ENCODE data around the gene BCAS4.
"Not testable (repeated sequence)": the region's sequence is repeated elsewhere in the genome, so short reads cannot be mapped to it uniquely, and the experiment has no call there.

Gene BCAS4

DNA sequence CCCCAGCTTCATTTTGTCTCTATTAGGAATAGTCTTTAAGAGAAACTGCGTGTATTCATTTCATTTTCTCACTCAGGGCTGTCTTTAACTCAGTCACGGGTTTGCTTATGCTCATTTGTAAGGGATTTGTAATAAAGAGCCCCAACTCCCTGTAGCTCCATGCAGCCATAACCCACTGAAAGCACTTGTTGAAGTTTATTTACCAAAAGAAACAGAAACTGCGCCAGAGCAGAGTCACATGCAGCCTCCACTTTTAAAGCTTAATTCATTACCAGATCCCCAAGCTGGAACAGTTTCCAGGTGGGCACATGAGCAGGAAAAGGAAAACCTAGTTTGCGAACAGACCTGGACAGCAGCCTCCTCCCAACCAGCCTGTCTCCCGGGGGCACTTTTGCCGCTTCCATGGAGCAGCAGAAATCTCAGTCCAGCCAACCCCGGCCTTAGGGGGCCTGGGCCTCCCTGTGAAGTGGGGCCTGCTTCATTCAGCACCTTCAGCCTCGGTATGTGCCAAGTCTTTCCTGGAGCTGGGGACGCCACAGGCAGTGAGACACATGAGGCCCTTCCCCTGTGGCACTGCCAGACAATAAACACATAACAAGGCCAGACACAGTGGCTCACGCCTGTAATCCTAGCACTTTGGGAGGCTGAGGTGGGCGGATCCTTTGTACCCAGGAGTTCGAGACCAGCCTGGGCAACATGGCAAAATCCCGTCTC, 4.5 kb downstream of the BCAS4 start:
- no peak for DNase-seq

DNA sequence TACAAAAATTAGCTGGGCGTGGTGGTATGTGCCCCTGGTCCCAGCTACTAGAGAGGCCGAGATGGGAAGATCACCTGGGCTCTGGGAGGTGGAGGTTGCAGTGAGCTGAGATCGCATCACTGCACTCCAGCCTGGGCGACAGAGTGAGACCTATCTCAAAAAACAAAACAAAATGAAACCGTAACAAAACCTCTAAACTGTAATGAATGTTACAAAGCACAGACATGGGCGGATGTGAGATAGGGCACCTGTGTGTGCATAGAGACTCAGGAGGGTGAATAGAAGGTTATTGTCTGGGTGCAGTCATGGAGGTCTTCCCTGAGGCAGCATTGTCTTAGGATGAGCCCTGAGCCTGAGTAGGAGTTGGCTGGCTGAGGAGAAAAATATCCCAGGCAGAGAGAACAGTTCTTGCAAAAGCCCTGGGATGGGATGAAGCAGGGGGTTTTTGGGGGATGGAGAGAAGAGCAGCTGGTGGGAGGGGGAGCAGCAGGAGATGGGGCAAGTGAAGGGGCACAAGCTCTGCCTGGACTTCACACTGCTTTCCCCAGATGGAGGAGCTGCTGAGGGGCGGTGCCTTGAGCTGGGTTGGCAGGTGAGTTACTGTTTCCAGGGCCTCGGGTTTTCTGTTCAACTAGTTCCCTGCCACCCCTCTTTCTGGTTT, 5.2 kb downstream of the BCAS4 start:
- no peak for DNase-seq

DNA sequence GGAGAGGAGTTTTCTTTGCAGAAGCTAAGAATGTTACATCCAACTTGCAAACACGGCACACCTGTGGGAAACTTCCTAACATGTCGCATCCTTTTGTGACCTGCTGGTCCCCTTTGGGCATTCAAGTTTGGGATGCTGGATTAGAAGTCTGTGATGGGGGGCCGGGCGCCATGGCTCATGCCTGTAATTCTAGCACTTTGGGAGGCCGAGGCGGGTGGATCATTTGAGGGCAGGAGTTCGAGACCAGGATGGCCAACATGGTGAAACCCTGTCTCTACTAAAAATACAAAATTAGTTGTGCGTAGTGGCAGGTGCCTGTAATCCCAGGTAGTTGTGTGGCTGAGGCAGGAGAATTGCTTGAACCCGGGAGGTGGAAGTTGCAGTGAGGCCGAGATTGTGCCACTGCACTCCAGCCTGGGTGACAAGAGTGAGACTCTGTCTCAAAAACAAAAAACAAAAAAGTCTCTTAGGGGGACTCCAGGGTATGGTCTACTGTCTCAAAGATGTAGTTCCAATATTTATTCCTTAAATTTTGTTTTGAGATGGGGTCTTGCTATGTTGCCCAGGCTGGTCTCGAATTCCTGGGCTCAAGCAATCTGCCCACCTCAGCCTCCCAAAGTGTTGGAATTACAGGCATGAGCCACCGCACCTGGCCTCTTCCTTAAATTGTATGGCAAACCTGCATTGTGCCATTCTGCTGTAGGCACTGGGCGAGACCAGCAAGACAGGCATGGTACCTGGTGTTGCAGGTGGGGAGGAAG, 6.3 kb downstream of the BCAS4 start:
- DNase-seq: not testable (repeated sequence)

DNA sequence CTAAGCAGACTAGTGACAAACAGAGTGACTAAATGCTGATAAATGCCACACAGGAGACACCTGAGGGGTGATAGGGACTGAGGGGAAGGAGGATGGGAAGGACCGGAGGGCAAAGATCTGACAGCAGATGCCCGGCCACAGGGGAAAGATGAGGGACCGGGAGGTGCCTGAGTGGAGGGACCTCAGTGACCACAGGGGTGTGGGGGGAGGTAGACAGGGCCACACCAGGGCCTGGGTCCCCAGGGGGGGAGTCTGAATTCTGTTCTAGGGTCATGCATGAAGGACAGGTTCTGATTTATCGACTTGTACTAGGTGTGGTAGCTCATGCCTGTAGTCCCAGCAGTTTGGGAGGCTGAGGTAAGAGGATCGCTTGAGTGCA, 6.9 kb downstream of the BCAS4 start:
- DNase-seq: no peak

DNA sequence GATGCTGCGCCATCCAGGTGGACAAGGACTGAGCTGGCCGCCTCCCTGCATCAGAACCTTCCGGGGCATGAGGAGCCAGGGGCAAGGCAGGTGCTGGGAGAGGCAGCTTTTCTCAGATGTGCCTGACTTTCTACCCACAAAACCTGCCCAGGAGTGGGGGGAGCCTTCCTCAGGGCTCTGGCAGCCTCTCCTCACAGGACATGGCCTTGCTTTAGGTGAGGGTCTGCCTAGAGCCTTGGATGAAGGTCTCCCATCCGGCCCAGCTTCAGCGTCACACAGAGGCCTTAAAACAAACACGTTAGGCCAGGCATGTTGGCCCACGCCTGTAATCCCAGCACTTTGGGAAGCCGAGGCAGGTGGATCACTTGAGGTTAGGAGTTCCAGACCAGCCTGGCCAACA, 7.4 kb downstream of the BCAS4 start:
- DNase-seq: no peak

DNA sequence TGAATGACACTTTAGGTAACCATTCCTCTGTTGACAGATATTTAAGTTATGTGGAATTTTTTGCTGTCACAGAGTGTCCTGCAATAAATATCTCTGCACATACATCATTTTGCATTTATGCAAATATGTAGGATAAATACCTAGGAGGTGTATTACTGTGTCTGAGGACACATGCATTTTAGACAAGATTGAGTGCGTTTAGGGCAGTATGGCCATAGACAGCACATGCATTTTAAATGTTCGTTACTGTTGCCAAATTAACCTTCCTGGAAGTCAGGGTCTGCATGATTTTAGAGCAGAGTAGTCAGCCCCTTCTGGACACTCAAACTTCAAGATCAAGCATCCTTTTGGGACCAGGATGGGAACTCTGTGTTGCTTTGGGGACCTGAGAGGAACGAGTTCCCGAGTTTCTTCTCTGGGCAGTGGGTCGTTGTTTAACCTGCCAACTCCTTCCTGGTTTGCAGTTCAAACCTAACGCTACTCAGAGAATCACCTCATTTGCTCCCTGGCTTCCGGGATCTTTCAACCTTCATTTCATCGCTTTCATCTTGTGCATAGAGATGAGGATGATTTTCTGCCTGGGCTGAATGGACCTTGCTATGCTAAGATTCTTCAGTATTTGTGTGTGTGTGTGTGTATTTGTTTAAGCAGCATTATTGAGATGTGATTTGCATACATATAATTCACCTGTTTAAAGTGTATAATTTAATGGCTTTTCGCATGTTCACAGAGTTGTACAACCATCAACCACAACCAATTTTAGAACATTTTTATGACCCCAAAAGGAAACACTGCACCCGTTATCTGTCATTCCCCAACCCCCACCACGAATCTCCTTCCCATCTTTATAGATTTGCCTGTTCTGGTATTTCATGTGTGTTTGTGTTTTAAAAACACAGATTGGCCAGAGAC, 9.8 kb downstream of the BCAS4 start:
- no peak for DNase-seq

DNA sequence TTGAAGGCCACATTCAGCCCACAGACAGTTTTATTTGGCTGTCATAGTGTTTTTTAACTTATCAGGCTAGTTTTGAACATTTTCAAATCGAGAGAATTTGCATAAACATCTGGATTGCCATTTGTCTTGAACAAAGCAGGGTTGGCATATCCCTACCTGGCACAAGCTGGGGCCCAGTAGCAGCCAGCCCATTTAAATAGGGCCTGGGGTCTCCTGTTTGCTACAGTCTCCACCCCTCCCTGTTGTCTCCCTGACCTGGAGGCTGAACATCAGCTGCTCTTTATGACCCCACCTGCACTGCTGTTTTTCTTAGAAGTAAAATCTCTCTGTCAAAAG, 10.5 kb downstream of the BCAS4 start:
- DNase-seq: no peak

DNA sequence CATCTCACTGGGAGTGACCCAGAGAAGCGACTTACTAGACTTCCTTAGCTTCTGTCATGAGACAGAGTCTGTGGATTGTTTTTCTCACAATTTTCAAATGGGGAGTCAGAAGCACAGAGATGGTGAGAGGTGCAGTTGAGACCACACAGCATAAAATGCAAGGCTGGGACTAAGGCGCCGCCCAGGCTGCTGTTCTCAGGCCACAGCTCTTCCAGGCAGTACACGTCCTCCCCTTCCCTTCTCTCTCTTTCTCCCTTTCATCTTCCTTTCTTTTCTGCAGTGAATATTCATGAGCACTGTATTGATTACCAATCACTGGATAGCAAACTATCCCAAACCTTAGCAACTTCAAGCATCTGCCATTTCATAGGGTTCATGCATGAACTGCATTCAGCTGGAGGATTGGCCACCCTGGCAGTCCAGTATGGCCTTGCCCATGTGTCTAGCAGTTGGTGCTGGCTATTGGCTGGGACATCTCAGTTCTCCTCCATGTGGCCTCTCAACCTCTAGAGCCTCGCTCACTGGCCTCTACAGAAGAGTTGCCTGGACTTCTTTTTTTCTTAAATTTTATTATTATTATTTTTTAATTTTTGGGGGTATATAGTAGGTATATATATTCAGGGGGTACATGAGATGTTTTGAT, 11.4 kb downstream of the BCAS4 start:
- DNase-seq: no peak

DNA sequence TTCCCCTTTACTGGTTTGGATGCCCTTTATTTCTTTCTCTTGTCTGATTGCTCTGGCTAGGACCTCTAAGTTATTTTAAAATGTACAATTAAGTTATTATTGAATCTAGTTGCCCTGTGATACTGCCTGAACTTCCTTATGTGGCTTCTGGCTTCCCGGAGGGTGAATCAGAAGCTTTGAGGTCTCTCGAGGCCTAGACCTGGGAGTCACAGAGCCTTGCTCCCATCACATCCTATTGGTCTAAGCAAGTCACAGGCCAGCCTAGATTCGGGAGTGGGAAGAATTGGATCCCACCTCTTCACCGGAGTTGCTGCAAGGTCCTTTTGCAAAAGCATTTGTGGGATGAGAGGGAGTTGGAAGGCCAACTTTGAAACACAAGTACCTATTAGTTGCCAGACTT, 15.2 kb downstream of the BCAS4 start:
- no peak for DNase-seq

DNA sequence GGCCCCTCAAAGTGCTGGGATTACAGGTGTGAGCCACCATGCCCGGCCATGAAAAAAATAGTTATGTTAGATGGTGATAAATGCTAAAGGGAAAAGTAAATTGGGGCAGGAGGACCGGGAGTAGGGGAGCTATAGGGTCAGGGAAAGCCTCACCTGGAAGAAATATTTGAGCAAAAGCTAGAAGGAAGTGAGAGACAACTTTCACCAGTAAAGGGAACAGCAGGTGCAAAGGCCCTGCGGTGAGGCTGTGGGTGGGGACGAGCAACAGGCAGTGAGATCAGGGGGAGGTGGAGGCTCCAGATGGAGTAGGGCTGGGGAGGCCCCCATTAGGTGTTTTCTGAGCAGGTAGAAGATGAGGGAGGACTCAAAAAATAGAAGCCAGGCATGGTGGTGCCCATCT, 16.0 kb downstream of the BCAS4 start:
- DNase-seq: no peak

DNA sequence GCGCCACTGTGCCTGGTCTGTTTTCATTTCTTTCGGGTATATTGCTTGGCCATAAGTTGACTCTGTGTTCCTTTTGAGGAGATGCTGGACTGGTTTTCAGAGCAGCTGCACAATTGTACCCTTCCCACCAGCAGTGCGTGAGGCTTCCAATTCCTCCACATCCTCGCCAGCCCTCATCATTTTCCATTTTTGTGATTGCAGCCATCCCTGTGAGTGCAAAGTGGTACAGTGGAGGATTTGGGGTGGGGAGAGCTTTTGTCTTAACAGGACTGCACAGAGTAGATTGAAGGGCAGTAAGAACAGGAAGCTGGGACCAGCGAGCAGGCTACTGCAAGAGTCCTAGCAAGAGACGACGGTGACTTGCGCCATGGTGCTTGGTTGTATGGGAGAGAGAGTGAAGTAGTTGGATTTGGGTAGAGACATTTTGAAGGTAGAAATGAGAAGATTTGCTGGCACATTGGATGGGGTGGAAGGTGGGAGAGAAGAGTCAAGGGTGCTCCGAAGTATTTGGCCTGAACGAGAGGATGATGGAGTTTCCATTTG, 18.3 kb downstream of the BCAS4 start:
- no peak for DNase-seq

DNA sequence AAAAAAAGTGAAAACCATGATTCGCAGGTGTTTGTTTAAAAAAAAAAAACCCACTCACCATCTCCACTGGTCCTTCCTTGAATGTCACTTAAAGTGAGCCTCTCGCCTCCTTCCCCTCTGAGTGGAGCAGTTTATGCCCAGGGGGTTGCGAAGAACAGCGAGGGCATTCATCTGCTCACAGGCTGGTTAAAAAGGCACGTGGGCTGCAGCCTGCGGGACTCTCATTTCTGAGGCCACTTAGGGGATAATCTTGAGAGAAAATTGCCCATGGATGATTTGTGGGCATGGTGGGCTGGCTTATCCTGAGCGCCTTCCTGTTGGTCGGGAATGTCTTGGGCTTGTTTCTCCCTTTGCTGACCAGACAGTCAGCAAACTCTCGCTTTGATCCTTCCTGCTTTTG, 18.9 kb downstream of the BCAS4 start:
- no peak for DNase-seq

DNA sequence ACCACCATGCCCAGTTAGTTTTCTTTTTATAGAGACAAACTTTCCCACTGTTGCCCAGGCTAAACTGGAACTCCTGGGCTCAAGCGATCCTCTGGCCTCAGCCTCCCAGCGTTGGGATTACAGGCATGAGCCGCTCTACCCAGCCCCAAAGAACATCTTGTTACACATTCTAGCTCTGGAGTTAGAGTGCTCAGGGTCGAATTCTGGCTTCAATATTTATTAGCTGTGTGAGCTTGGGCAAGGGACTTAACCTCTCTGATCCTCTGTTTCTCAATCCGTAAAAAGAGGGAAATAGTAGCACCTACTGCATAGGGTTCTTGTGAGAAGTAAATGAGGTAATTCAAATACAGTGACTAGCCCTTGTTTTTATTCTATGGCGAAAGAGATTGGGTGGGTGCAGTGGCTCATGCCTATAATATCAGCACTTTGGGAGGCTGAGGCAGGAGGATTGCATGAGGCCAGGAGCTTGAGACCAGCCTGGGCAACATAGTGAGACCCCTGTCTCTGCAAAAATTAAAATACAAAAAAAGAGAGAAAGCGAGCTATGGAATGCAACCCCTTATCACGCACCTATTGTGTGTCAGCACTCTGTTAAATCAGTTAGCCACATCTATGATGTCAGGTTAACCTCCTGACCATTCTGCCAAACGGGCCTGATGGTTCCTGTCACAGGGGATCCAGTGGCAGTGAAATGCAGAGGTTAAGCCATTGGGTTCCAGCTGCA, 19.7 kb downstream of the BCAS4 start:
- DNase-seq: no peak

DNA sequence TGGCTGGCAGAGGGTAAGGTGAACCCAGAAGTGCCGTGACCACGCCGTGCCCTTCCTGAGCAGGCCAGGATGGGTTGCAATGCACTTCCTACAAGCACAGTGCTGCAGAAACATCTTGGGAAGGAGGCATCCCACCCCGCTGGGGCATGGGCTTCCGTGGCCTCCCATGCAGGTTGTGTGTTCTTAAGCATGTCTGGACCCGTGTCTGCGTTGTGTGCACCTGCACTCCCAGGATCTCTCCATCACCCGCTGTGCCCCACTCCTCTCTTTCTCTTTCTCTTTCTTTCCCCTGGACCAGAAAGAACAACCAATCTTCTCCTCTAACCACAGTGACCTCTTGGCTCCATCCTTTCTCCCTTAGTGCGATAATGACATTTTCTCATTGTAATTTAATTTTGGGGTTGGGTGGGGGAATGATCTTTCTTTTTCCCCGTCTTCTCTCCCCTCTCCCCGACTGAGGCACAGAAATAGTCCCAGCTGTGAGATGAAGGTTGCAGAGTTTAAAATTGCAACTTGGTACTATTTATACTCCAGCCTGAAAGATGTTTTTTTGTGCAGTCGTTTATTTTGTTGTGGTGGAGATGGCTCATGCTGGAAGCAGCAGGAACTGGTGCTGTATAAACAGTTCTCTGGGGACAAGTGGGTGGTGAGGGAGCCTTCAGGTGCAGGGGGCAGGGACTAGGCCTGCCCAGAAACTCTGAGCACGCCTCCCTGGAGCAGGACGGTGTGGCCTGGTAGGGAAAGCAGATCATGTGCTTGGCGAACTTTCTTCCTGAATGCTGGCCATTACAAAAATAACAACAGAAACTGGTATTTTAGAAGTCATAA, 20.5 kb downstream of the BCAS4 start:
- DNase-seq: no peak

DNA sequence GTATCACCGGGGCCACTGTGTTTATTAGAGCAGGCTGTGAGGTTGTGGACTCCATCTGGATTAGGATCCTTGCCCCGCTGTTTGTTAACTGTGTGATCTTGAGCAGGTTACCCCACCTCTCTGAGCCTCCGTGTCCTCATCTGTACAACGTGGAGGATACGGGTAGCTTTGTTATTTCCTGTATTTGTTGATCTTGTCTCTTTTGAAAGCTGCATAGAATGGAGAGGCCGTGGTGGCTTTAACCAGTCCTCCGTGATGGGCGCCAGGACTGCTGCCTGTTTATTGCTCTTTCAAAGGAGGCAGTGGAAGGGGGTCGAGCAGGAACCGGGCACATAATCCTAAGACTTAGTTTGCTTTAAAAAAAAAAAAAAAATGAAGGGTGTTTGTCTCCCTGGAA, 22.9 kb downstream of the BCAS4 start:
- no peak for DNase-seq

DNA sequence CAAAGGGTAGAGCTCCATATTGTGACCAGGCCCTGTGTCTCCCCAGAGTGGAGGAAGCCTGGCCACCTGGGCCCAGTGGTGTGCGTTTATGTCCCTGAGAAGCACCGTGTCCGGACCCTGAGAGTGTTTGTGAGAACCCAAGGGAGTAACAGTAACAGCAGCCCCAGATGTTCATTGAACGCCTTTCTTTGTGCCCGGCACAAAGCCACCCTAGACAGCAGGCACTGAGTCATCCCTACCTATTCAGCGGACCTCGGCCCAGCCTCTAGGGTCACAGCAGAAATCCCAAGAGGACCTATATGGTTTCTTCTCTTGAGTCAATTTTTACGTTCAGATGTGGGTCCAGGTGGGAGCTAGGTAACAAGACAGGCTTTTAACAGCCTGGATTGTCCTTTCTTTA, 24.5 kb downstream of the BCAS4 start:
- DNase-seq: no peak

DNA sequence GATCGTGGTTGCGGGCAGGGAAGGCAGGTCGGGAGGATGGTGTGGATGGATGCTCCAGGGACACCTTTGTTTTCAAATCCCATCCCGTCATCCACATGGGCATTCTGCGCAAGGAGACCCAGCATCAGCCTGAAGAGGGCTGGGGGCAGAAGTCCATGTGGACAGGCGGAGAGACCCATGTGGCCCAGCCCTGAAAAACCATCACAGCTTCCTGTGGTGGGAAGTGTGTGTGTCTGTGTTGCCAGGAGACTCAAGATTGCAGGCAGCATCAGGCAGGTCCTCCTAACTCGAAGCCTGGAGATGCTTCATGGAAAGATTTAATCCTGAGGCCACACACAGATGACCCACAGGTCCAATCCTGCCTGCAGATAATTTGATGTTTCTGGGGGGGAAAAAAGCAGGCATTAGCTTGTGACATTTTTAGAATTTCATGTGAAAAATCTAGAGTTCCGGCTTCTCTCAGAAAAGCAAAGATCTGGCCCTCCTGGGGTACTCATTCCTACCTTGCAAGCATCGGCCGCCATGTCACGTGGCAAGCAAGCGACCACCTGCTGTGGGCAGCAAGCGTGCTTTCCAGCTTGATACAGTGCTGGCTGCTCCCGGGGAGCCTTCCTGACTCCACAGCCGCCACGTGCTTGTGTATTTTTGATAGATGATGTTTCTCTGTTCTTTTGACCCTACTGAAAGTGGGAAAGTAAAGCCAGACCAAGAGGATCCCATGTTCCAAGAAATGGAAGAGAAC, 25.8 kb downstream of the BCAS4 start:
- DNase-seq: no peak

DNA sequence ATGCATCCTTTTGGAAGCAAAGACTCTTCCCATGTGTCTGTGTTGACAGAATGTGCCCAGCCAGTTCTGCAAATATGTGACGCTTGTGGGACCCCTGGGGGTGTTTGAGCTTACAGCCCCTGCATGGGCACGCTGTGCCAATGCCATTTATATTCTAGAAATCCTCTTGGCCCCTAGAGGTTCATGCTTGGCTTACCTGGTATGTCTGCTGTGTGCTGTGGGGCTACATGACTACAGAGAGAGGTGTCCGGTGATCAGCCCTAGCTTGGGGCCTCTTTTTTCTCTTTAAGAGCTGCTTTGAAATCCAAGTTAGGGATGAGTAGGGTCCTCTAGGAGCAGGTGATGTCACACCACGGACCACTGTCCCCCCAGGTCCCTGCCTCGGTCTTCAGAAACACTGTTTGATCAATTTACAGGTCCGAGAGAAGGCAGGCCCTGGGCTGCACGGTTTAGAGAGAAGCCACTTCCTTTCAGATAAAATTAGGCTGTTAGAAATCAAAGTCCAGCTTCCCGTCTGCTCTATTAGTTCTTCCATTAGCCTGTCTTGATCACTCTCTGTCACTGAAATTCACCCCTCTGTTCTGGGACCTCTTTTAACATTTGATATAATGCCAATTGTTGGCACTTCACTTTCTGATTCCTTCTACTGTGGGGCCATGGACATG, 26.5 kb downstream of the BCAS4 start:
- DNase-seq: no peak

DNA sequence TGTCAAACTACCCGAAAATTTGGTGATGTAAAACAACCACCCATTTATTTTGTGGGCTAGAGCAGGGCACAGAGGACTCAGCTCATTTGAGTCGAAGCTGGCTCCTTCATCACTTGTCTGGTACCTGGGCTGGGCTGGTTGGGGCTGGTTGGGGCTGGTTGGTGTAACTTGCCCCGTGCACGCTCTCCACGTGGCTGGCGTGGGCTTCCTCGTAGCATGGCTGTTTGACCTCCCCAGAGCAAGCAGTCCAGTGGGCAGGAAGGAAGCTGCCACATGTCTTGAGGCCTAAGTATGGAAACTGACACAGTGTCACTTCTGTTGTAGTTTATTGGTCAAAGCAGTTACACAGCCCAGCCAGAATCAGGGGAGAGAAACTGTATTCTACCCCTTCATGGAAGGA, 27.1 kb downstream of the BCAS4 start:
- DNase-seq: no peak

DNA sequence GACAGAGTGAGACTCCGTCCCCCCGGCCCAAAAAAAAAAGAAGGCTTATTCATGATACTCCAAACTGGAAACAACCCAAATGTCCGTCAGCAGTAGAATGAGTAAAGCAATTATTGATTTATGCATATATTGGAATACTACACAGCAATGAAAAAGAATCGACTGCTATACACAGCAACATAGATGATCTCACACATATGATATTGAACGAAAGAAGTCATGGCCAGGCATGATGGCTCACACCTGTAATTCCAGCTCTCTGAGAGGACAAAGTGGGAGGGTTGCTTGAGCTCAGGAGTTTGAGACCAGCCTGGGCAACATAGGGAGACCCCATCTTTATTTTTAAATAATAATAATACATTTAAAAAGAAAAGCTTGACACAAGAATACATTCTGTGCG, 28.5 kb downstream of the BCAS4 start:
- no peak for DNase-seq

Data from suppressor macrophage treated with lipopolysaccharide for 1 hour (primary cell).